ENCODE results near the gene SHROOM3. TPM values are rescaled to one million over a fixed set of nuclear protein-coding genes. Genes with fewer than 3 reads are reported as not detected.

The SHROOM3 gene
- polyA plus RNA-seq, 1 donor: 28.6 TPM

GRCh38 chr4:76489686-76490161, 54.7 kb downstream of the SHROOM3 start:
- no peak for DNase-seq

- DNase-seq: no peak
Observed at GRCh38 chr4:76492055-76492454, 57.0 kb downstream of the SHROOM3 start.

- DNase-seq: no peak
Observed at GRCh38 chr4:76494243-76494642, 59.2 kb downstream of the SHROOM3 start.

GRCh38 chr4:76494871-76495590, 60.0 kb downstream of the SHROOM3 start:
- no peak for DNase-seq

- no peak for DNase-seq
Observed at GRCh38 chr4:76498550-76498949, 63.5 kb downstream of the SHROOM3 start.

GRCh38 chr4:76499461-76499860, 64.4 kb downstream of the SHROOM3 start:
- no peak for DNase-seq

GRCh38 chr4:76502886-76503285, 67.9 kb downstream of the SHROOM3 start:
- DNase-seq: no peak

- peak; percentile 64 for DNase-seq
Observed at GRCh38 chr4:76504613-76505465, 69.8 kb downstream of the SHROOM3 start.

GRCh38 chr4:76511947-76512346, 76.9 kb downstream of the SHROOM3 start:
- DNase-seq: no peak

GRCh38 chr4:76513482-76513881, 78.5 kb downstream of the SHROOM3 start:
- no peak for DNase-seq

- no peak for DNase-seq
Observed at GRCh38 chr4:76514087-76514486, 79.1 kb downstream of the SHROOM3 start.

GRCh38 chr4:76515975-76516843, 81.2 kb downstream of the SHROOM3 start:
- DNase-seq: no peak

- DNase-seq: no peak
Observed at GRCh38 chr4:76518241-76518640, 83.2 kb downstream of the SHROOM3 start.

- no peak for DNase-seq
Observed at GRCh38 chr4:76523593-76523992, 88.6 kb downstream of the SHROOM3 start.

GRCh38 chr4:76525751-76526150, 90.7 kb downstream of the SHROOM3 start:
- no peak for DNase-seq

- no peak for DNase-seq
Observed at GRCh38 chr4:76526585-76526990, 91.6 kb downstream of the SHROOM3 start.

GRCh38 chr4:76527666-76528065, 92.6 kb downstream of the SHROOM3 start:
- no peak for DNase-seq

- DNase-seq: no peak
Observed at GRCh38 chr4:76531597-76531996, 96.6 kb downstream of the SHROOM3 start.

GRCh38 chr4:76532805-76533204, 97.8 kb downstream of the SHROOM3 start:
- no peak for DNase-seq

GRCh38 chr4:76533314-76533713, 98.3 kb downstream of the SHROOM3 start:
- no peak for DNase-seq

GRCh38 chr4:76535603-76536372, 100.8 kb downstream of the SHROOM3 start:
- no peak for DNase-seq

- no peak for DNase-seq
Observed at GRCh38 chr4:76536373-76536689, 101.3 kb downstream of the SHROOM3 start.
